Stimulated activated CD8-positive, alpha-beta memory T cell treated with anti-CD3 and anti-CD28 coated beads, Interleukin-2, amount 100 ng/mL, for 48 hours (primary cell): ENCODE results near the gene ARL4A.
"Not testable (repeated sequence)": the region's sequence is repeated elsewhere in the genome, so short reads cannot be mapped to it uniquely, and the experiment has no call there.

Source experiments
- DNase-seq, 2 donors: peaks; one replicate each; pipeline ENCODE4 v3.0.0-alpha.2; 2020; ENCODE audit warnings: low read depth in 2 of 2

Gene ARL4A

GRCh38 chr7:12686891-12687717 is at the start of gene ARL4A:
Gene ARL4A (plus strand): TSS chr7:12687633. CDS start chr7:12688255, 622 bp downstream.
- peak; percentile 83 to 86 for DNase-seq

GRCh38 chr7:12637819-12638592 is 49.4 kb upstream of the ARL4A start:
- DNase-seq = no peak

GRCh38 chr7:12638851-12639456 is 48.5 kb upstream of the ARL4A start:
- no peak for DNase-seq

GRCh38 chr7:12640299-12641096 is 46.9 kb upstream of the ARL4A start:
- DNase-seq = no peak

- DNase-seq = no peak
Measured at GRCh38 chr7:12641196-12641595, 46.2 kb upstream of the ARL4A start.

- DNase-seq = no peak
Measured at GRCh38 chr7:12642508-12642907, 44.9 kb upstream of the ARL4A start.

- DNase-seq = no peak
Measured at GRCh38 chr7:12643001-12643643, 44.3 kb upstream of the ARL4A start.

- no peak for DNase-seq
Measured at GRCh38 chr7:12643644-12644043, 43.8 kb upstream of the ARL4A start.

- DNase-seq = not testable (repeated sequence)
Measured at GRCh38 chr7:12645212-12645611, 42.2 kb upstream of the ARL4A start.

GRCh38 chr7:12646139-12646538 is 41.3 kb upstream of the ARL4A start:
- no peak for DNase-seq

GRCh38 chr7:12647364-12648219 is 39.8 kb upstream of the ARL4A start:
- DNase-seq = no peak

- DNase-seq = no peak
Measured at GRCh38 chr7:12648704-12649261, 38.6 kb upstream of the ARL4A start.

- DNase-seq = no peak
Measured at GRCh38 chr7:12649348-12649747, 38.1 kb upstream of the ARL4A start.

GRCh38 chr7:12650080-12650479 is 37.4 kb upstream of the ARL4A start:
- no peak for DNase-seq

- DNase-seq = no peak
Measured at GRCh38 chr7:12653110-12653509, 34.3 kb upstream of the ARL4A start.

GRCh38 chr7:12653518-12653917 is 33.9 kb upstream of the ARL4A start:
- DNase-seq = no peak

- no peak for DNase-seq
Measured at GRCh38 chr7:12655161-12655560, 32.3 kb upstream of the ARL4A start.

- not testable (repeated sequence) for DNase-seq
Measured at GRCh38 chr7:12660423-12660822, 27.0 kb upstream of the ARL4A start.

GRCh38 chr7:12660986-12661385 is 26.4 kb upstream of the ARL4A start:
- not testable (repeated sequence) for DNase-seq

- no peak for DNase-seq
Measured at GRCh38 chr7:12661581-12661980, 25.9 kb upstream of the ARL4A start.
